GM18907 (cell line): ENCODE measurements around the gene CDON.
"Not testable (repeated sequence)": the region's sequence is repeated elsewhere in the genome, so short reads cannot be mapped to it uniquely, and the experiment has no call there.

Experiments
- ATAC-seq: cut with Tn5 transposase; IDR thresholded peaks from one replicate; pipeline ENCODE4 v1.9.1; 2021; ENCODE audit warnings: mild to moderate bottlenecking, moderate library complexity; ENCODE audit not compliant: unreplicated experiment

Gene CDON

DNA sequence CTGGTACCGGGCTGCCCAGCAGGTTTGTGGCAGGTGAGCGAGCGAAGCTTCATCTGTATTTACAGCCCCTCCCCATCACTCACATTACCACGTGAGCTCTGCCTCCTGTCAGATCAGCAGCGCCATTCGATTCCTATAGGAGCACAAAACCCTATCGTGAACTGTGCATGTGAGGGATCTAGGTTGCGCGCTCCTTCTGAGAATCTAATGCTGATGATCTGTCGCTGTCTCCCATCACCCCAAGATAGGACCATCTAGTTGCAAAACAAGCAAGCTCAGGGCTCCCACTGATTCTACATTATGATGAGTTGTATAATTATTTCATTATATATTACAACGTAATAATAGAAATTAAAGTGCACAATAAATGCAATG is 132.6 kb downstream of the CDON start:
- ATAC-seq: no peak

DNA sequence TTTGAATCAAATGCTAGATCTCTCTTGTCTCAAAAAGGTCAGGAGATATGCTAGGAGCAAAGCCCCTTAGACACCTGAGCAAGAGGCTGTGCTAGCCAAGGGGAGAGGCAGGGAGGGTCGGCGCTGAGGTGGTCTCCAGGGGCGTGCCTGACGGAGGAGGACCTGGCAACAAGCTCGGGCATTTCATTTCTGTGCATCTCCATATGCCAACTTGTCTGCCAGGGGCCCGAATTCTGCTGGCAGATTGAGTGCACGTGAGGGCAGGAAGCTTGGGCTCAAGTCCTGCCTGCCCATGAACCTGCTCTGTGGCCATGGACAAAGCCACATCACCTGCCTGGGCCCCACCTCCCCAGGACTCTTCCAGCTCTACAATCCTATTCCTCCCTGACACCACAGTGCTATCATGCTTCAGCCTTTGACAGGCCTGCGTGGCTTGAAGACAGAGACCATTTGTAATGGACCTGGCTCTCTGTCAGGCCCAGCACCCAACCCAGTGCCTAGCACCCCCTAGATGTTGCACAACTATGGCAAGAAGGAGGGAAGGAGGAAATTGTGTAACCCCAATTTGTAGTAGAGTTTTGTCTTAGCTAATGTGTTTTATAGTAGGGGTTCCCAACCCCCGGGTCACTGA is 133.1 kb downstream of the CDON start:
- no peak for ATAC-seq

DNA sequence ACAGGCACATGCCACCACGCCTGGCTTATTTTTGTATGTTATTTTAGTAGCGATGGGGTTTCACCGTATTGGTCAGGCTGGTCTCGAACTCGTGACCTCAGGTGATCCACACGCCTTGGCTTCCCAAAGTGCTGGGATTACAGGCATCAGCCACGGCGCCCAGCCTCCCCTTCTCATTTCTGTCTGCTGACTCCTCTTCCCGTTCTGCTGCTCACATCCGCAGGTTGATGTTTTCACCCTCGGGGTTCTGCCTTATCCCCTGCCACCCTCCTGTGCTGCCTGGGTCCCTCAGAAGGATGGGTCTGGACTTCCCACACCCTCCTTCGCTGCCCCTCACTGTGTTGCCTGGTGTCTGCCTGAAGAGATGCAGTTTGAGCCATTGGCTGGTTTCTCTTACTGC is 136.0 kb downstream of the CDON start:
- no peak for ATAC-seq

DNA sequence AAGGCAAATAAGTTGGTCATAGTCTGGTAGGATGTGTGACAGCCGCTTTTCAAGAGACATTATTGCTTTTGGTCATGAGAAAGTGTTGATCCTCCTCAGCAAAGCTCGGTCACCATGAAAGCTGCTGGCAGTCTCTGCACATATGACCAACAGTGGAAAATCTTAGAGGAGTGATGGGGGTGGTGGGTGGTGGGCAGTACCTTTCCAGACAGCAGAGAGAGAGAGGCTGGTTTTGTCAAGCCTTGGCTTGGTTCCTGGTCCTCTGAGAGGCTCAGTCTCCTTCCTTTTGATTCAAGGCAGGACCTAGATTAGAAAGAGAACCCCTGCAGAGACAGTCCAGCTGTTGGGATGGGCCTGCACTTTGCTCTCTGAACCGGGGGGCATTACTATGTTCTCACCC is 136.9 kb downstream of the CDON start:
- no peak for ATAC-seq

DNA sequence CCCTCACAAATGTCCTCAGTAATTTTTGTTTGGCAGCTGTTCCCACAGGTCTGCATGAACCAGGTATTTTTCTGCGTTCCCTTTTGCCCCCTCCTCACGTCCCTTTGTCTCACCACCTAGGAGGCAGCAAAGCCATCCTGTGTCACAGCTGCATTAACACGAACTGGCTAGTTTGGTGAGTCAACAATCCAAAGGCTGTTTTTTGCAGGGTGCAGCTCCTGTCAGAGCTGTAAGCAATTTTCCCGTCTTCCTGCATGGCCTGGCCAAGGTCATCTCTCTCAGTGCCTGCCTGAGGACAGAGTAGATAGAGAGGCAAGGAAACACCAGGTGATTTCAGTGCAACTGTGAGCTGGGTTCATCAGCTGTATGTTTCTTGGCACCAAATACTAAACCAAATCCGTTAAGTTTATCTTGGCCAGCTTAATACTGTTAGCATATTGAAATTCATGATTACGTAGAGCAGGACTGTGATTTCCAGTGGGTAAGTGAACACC is 137.4 kb downstream of the CDON start:
- no peak for ATAC-seq

DNA sequence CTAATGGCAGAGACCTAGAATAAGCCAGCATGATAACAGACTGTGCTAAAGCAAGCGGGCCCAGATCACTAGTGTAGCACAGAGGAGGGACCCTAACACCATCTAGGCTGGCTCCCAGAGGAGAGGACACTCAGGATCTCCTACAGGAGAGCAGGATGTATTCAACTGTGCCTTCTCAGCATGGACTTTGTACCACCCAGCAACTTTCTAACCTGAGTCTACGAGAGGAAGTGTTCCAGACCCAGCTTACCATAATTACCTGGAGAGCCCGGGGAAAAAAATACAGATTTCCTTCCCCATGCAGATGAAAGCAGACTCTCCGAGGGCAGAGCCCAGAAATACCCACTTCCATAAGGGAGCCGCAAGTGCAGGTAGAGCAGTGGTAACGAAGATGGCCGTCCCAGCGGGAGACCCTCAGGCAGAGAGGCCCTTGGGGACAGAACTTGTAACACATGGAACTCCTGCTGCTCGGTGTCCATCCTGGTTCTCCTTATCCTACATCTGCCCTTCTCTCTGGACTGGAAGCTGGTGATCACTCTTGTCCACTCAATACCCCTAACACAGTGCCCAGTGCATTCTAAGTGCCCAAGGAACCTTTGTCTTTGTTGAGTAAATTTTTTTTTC is 138.2 kb downstream of the CDON start:
- no peak for ATAC-seq

DNA sequence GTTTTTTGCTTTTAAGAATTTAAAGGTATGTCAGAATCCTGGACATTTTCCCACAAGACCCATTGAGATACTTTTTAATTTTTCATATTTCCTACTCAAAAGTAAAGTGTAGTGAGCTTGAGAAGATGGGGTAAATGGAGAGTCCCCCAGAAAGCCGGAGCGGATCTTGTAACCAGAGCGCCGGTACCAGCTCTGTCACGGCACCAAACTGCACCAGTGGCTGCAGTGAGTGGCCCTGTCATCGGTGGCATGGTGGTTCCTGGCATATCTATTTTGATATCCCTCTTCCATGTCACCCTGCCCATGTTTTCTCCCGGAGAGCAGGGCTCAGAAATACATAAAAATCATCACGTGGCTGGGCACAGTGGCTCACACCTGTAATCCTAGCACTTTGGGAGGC is 139.0 kb downstream of the CDON start:
- no peak for ATAC-seq

DNA sequence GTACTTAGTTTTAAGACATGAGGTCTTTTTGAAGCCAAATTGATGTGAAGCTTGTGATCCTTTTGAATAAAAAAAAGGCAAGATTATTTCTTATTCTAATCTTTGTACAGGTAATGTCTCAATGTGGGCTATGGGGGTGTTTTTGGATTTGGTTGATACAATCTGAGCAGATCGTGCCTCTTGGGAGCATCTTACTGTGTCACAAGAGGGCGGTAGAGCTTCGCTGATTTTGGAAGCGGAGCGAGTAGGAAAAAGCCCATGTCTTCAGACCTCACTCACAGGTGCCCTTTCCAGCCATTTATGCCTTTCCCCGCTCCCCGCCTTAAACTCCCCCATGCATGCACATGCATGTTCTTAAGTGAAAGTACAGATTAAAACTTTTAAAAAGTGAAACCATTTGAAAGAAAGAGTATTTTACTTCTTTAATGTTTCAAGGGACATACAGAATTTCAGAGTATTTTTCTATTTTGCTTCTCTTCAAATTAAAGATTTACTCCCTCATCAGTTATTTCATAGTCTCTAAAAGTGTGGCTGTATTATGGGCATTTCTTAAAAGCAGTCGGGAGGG is 139.6 kb downstream of the CDON start:
- ATAC-seq: no peak

DNA sequence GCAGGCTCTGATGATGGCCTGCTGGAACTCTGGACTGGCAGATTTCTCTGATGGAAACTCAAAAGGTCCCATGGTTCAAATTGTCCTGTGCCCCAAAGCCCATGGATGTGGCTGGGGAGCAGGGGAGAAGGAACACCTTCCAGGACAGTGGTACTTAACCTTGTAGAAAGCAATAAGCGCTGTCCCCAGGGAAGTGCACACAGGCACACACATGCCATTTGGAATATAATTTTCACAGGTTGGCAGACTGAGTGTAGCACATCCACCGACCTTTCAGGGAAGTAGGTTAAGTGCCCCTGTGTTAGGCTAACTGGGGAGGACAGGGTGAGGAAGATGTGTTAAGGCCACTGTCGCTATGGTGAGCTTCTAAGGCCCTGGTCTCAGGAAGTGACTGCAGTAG is 140.5 kb downstream of the CDON start:
- ATAC-seq: no peak

DNA sequence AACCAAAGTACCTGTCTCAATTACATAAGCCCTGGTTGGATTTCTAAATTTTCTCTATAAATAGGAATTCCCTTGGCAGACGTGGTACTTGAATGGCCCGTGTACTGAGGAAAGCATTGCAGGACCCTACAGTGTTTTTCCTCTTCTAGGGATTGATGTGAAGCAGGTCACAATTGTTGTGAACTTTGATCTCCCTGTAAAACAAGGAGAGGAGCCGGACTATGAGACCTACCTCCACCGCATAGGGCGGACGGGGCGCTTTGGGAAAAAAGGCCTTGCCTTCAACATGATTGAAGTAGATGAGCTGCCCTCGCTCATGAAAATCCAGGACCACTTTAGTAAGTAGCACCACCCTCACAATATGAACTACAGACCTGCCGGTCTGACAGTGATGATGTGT is 141.6 kb downstream of the CDON start:
- ATAC-seq: no peak

DNA sequence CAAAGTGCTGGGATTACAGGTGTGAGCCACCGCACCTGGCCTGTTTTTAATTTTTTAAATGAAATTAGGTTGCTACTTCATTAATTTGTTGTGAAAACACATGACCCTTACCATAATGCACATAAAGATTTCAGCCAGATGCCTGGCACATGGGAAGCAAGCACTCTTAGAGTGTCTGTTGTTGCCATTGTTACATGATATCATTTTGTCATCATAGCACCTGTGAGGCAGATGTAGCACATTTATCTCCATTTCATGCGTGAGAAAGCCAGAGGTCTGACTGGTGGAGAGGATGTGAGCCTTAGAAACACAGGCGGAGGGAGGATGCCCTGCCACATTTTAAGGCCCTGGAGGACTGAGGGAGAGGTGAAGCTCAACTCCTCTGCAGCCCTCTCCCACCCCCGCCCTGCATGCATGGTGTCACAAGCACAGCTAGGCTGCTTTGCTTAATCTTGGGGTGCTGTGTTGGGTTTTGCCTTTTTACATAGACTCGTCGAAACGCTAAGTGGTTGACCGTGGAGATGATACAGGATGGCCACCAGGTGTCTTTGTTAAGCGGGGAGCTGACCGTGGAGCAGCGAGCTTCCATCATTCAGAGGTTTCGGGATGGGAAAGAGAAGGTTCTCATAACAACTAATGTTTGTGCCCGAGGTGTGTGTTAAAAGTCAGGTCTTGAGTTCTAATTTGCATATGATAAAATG is 144.4 kb downstream of the CDON start:
- ATAC-seq: no peak

DNA sequence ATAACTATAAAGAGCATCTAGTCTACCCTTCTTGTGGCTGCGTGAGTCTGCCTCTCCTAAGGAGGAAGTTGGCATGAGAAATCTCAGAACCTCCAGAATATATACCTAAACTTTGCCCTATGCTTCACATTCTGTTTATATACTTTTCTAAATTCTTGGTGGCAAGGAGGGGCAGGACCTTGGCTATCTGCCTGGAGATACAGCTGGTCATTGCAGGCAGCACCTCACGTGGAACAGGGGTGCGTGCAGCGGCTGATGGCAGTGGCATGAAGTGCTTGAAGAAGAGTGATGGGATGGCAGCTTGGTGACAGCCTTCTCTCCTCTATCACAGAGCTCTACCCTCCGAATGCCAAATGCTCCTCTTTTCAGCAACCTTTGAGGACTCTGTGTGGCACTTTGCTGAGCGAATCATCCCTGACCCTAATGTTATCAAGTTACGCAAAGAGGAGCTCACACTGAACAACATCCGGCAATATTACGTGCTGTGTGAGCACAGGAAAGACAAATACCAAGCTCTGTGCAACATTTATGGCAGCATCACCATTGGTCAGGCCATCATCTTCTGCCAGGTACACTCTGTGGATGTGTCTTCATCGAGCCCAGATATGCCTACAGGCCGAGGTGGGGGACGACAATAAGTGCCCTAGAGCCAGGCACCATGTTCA is 145.9 kb downstream of the CDON start:
- no peak for ATAC-seq

DNA sequence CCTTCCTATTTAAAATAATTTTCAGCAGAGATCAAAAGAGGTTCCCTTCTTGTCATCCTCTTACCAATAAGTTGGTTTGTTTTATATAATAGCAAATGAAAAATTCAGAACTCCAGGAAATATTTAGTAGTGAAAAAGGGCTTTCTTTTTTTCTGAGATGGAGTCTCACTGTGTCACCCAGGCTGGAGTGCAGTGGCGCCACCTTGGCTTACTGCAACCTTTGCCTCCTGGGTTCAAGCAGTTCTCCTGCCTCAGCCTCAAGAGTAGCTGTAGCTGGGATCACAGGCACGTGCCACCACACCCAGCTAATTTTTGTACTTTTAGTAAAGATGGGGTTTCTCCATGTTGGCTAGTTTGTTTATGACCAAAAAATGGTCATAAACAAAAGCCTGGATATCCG is 148.1 kb downstream of the CDON start:
- ATAC-seq: not testable (repeated sequence)

DNA sequence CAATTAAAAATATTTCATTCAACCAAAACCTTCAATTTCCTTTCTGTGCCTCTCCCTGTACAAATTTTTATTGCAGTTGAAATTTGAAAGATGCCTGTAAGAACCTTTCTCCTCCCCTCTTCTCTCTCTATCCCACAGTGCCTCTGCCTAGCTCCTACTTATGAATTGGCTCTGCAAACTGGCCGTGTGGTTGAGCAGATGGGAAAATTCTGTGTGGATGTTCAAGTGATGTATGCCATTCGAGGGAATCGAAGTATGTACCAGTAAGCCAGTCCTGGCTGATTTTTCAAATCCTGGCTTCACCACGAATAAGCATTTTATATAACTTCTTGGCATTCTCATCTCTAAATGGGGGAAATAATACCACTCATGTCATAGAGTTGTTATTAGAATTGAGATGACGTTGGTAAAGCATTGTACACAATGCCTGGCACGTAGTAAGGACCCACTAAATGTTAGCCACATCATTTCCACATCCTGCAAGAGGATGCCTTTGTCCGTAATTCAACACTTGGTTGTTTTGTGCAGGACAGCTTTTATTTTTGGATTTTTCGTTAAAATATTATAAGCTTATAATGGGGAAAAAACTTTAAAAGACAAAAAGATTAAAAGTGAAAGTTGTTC is 152.3 kb downstream of the CDON start:
- ATAC-seq: no peak
